Progenitor cell of endocrine pancreas (in vitro differentiated cells): ENCODE measurements around the gene PDE11A. TPM values are rescaled to one million over a fixed set of nuclear protein-coding genes. Genes with fewer than 3 reads are reported as not detected.

Experiments
- DNase-seq: peaks from one replicate; pipeline ENCODE4 v3.0.0; 2021; ENCODE audit warnings: low spot score; ENCODE audit not compliant: unreplicated experiment
- H3K27ac Mint-ChIP-seq: 2 replicates; pipeline ENCODE4 v1.8.0; 2021; ENCODE audit warnings: mild to moderate bottlenecking, moderate library complexity, mixed read lengths
- H3K27me3 Mint-ChIP-seq: 2 replicates; pipeline ENCODE4 v1.8.0; 2021; ENCODE audit warnings: mixed read lengths
- H3K36me3 Mint-ChIP-seq: 2 replicates; pipeline ENCODE4 v1.8.0; 2022; ENCODE audit warnings: mixed read lengths; ENCODE audit not compliant: insufficient read depth
- H3K4me1 Mint-ChIP-seq: 2 replicates; pipeline ENCODE4 v1.8.0; 2021; ENCODE audit warnings: low read depth, mixed read lengths
- H3K4me3 Mint-ChIP-seq: 2 replicates; pipeline ENCODE4 v1.8.0; 2021; ENCODE audit warnings: low read depth, mild to moderate bottlenecking, moderate library complexity, mixed read lengths
- H3K9me3 Mint-ChIP-seq: 2 replicates; pipeline ENCODE4 v1.8.0; 2021; ENCODE audit warnings: low read depth, mixed read lengths
- total RNA-seq: library from RNA; stranded (reverse); gene quantifications from 2 replicates; pipeline ENCODE4 v1.2.1, GENCODE V29; 2021
- TF ChIP-seq, protein P1 (sequence below): fragments of 200-600 bp; sonication (generic); IDR thresholded peaks from one replicate; pipeline ENCODE4 v1.5.0; 2021; ENCODE audit warnings: antibody characterized with exemption, mild to moderate bottlenecking; ENCODE audit not compliant: unreplicated experiment

Gene PDE11A
- total RNA-seq, 1 donor from 2014 or later, result 54.8 TPM

DNA sequence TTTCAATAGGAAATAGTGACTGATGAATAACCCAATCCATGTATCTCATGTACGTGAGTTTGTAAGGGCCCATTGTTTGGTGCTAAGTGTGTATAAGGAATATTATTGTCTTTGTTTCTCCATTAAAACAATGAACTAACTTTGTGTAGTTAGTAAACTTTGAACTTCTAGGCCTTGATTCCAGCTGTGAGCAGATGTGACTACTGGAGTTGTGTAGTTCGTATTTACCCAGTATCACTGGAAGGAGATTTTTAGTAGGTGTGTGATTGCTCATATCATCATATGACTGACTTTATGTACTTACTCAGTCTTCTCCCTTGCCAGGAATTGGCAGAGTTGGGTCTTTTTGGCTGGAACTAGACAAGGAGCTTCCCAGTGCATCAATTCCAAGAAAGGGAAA, 452.6 kb downstream of the PDE11A start:
- no peak for DNase-seq
- Mint-ChIP-seq H3K4me3 (no peak overlapping the region), H3K27ac (no peak overlapping the region), H3K4me1 (peaks cover 20% of the 10 kb centered on the region), H3K9me3 (no peaks in the 10 kb centered on the region), H3K27me3 (no peaks in the 10 kb centered on the region), H3K36me3 (peaks cover 9% of the 10 kb centered on the region)
- TF ChIP-seq, protein P1, sequence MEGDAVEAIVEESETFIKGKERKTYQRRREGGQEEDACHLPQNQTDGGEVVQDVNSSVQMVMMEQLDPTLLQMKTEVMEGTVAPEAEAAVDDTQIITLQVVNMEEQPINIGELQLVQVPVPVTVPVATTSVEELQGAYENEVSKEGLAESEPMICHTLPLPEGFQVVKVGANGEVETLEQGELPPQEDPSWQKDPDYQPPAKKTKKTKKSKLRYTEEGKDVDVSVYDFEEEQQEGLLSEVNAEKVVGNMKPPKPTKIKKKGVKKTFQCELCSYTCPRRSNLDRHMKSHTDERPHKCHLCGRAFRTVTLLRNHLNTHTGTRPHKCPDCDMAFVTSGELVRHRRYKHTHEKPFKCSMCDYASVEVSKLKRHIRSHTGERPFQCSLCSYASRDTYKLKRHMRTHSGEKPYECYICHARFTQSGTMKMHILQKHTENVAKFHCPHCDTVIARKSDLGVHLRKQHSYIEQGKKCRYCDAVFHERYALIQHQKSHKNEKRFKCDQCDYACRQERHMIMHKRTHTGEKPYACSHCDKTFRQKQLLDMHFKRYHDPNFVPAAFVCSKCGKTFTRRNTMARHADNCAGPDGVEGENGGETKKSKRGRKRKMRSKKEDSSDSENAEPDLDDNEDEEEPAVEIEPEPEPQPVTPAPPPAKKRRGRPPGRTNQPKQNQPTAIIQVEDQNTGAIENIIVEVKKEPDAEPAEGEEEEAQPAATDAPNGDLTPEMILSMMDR, result no peak

DNA sequence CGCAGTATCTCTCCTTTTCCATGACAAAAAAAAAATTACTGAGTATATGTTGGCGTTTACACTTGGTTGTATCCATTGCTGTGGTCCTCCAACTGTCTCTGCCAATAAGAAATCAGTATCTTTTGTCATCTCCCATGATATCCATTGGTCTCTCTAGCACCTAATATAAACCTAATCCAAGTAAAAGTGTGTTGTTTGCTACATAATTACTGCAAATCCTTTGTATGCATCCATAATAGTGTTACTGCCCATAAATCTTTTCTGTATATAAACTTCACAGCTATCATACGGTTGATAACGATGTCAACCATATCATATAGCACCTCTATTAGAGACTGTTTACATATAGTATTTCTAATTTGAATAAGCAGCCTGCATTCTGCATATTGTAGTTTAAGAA, 453.1 kb downstream of the PDE11A start:
- peak overlapping the region; percentile 97 for H3K4me3 Mint-ChIP-seq
- DNase-seq, result no peak
- no peaks in the 10 kb centered on the region for H3K9me3 Mint-ChIP-seq
- no peaks in the 10 kb centered on the region for H3K27me3 Mint-ChIP-seq
- peaks cover 9% of the 10 kb centered on the region for H3K36me3 Mint-ChIP-seq
- TF ChIP-seq, protein P1, result no peak
- H3K27ac Mint-ChIP-seq, result peak overlapping the region; percentile 99
- H3K4me1 Mint-ChIP-seq, result peaks cover 25% of the 10 kb centered on the region

DNA sequence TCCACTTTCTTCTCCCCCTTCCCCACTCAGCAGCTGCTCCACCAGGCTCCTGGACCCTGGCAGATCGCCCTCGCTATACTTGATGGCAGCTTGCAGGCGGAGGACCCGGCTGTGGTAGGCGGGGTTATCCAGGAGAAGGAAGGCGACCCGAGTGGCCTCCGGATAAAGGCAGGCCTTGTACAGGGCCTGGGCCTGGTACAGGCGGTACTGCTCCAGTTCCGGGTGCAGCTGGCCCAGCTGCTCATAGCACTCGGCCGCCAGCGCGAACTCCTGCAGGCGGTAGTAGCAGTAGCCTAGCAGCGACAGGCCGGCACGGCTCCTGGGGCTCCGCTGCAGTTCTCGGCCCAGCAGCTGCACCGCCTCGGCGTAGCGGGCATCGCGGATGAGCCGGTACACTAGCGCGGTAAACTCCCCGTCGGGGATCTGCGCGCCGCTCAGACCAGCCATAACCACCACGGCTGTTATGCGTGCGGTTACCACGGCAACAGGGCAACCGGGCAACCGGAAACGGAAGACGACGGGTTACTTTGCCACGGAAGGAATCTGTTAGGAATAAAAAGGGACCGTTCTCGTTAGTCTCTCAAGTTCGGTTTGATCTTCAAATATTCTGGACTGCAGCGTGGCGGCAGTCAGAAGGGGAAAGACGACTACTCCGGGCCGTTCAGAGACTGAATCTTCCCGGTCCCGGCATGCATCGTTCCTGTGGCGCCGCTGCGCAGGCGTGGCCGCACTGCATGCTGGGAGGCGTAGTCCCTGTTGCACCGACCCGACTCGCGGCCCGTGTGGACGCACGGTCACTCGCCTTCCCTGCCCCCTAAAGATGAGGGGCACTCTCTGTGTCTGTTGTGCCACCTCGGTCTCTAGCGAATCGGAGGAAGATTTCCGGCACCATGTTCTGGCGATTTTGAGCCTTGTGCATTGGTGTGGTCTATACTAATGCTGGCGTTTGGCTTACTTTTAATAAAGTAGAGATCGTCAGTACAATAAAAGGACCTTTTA, 454.0 kb downstream of the PDE11A start:
- Mint-ChIP-seq H3K27ac (peak overlapping the region; percentile 99), H3K4me1 (peaks cover 26% of the 10 kb centered on the region), H3K4me3 (peak overlapping the region; percentile 97), H3K36me3 (peaks cover 9% of the 10 kb centered on the region), H3K27me3 (no peaks in the 10 kb centered on the region), H3K9me3 (no peaks in the 10 kb centered on the region)
- DNase-seq, result peak; percentile 70
- TF ChIP-seq, protein P1, result no peak

DNA sequence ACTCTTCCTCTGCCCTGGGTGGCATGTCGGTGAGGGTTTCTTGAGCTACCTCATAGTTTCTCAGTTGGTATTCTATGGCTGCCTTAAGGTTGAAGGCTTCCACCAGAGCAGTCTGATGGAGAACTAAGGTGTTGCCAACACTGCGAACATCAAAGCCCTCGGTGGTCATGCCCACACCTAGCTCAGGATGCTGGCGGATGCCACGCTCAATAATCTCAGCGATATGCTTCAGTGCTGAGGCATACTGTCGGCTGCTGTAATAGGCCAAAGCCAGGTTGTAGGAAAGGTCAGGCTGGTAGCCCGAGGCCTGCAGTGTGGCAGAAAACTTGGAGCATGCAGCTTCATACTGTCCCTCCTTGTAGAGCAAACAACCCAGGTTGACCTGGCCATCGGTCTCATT, 454.7 kb downstream of the PDE11A start:
- peaks cover 9% of the 10 kb centered on the region for H3K36me3 Mint-ChIP-seq
- H3K9me3 Mint-ChIP-seq, result no peaks in the 10 kb centered on the region
- H3K4me1 Mint-ChIP-seq, result peaks cover 27% of the 10 kb centered on the region
- DNase-seq, result no peak
- H3K4me3 Mint-ChIP-seq, result peak overlapping the region; percentile 97
- peak overlapping the region; percentile 99 for H3K27ac Mint-ChIP-seq
- H3K27me3 Mint-ChIP-seq, result no peaks in the 10 kb centered on the region
- TF ChIP-seq, protein P1, result no peak

DNA sequence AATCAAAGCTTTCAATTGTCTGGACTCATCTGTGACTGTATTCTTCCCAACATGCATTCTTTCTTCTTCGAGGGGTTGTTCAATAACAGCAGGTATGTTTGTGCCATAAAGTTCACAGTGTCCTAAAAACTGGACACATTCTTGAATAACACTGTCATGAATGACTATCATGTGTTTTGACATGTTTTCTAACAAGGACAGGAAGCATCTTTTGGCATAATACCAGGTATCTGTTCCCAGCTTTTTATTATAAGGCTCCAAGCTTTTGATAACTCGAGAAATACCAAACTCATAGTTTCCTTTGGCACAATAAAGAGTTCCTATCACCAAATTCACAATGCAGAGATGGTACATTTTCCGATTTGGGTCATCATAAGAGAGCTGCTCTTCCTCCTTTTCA, 455.8 kb downstream of the PDE11A start:
- peak overlapping the region; percentile 53 for H3K4me3 Mint-ChIP-seq
- peaks cover 30% of the 10 kb centered on the region for H3K4me1 Mint-ChIP-seq
- TF ChIP-seq, protein P1, result no peak
- no peak overlapping the region for H3K27ac Mint-ChIP-seq
- no peak for DNase-seq
- no peaks in the 10 kb centered on the region for H3K27me3 Mint-ChIP-seq
- H3K36me3 Mint-ChIP-seq, result peaks cover 6% of the 10 kb centered on the region
- no peaks in the 10 kb centered on the region for H3K9me3 Mint-ChIP-seq
